Loucy (cell line): ENCODE measurements around the gene MYO1E.

Experiments used
- CTCF ChIP-seq: fragments of 200-600 bp; sonication (generic); conservative IDR thresholded peaks from 2 replicates; pipeline ENCODE4 v1.5.1; 2014; ENCODE audit warnings: mild to moderate bottlenecking, antibody characterized with exemption, low read length
- EZH2phosphoT487 ChIP-seq: fragments of 200-600 bp; IDR thresholded peaks from 2 replicates; pipeline ENCODE4 v1.6.1; 2018; ENCODE audit warnings: antibody characterized with exemption, mild to moderate bottlenecking, moderate library complexity, borderline replicate concordance

- no peak for TF ChIP-seq CTCF
- TF ChIP-seq EZH2phosphoT487 = no peak
These were observed 16.9 kb downstream of the MYO1E start for GRCh38 chr15:59355730-59356129.
